Activated naive CD8-positive, alpha-beta T cell treated with anti-CD3 and anti-CD28 coated beads for 36 hours (primary cell): ENCODE results near the gene DDI2. TPM values are rescaled to one million over a fixed set of nuclear protein-coding genes. Genes with fewer than 3 reads are reported as not detected.

ENCODE experiments used
- DNase-seq: peaks from one replicate; pipeline ENCODE4 v3.0.0; 2021
- H3K27ac Mint-ChIP-seq: one replicate; pipeline ENCODE4 v1.8.0; 2022; ENCODE audit warnings: mild to moderate bottlenecking, moderate library complexity, mixed read lengths
- H3K27me3 Mint-ChIP-seq: one replicate; pipeline ENCODE4 v1.8.0; 2022; ENCODE audit warnings: mild to moderate bottlenecking, mixed read lengths
- H3K36me3 Mint-ChIP-seq: one replicate; pipeline ENCODE4 v1.8.0; 2021; ENCODE audit warnings: mild to moderate bottlenecking, mixed read lengths
- H3K4me1 Mint-ChIP-seq: one replicate; pipeline ENCODE4 v1.8.0; 2021; ENCODE audit warnings: mixed read lengths
- H3K4me3 Mint-ChIP-seq: one replicate; pipeline ENCODE4 v1.8.0; 2022; ENCODE audit warnings: mild to moderate bottlenecking, moderate library complexity, mixed read lengths
- H3K9me3 Mint-ChIP-seq: one replicate; pipeline ENCODE4 v1.8.0; 2022; ENCODE audit warnings: mixed read lengths
- total RNA-seq, 2 experiments: library from RNA; stranded (reverse); gene quantifications; one replicate each; pipeline ENCODE4 v1.2.3, GENCODE V29; 2021

DDI2 gene
- total RNA-seq, 2 experiments from 2014 or later, result 45.4 to 45.9 TPM

DNA sequence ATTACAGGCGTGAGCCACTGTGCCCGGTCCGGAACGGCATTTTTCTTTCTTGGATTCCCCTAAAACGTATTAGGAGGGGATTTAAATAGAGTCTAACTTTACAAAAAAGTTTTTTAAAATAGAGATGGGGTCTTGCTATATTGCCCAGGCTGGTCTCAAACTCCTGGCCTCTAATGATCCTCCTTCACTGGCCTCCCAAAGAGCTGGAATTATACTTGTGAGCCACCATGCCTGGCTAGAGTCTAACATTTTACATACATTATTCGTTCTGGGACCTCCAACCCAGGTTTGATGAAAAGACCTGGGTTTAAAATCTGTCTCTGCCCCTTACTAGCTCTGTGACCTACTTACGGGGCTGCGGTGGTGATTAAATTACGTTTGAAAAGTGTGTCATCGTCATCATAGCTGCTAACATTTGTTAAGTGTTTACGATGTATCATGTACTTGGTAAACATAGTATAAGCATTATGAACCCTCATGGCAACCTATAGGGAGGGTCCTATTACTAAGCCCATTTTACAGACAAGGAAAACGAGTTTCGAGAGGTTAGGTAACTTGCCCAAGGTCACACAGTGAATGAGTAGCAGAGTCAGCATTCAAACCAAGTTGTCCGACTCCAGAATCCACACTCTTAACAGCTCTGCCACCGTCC lies 91.4 kb downstream of the DDI2 start:
- H3K4me1 Mint-ChIP-seq, result peaks cover 24% of the 10 kb centered on the region
- H3K27me3 Mint-ChIP-seq, result no peaks in the 10 kb centered on the region
- no peak for DNase-seq
- H3K9me3 Mint-ChIP-seq, result no peaks in the 10 kb centered on the region
- no peak overlapping the region for H3K27ac Mint-ChIP-seq
- H3K36me3 Mint-ChIP-seq, result peaks cover 7% of the 10 kb centered on the region
- no peak overlapping the region for H3K4me3 Mint-ChIP-seq

DNA sequence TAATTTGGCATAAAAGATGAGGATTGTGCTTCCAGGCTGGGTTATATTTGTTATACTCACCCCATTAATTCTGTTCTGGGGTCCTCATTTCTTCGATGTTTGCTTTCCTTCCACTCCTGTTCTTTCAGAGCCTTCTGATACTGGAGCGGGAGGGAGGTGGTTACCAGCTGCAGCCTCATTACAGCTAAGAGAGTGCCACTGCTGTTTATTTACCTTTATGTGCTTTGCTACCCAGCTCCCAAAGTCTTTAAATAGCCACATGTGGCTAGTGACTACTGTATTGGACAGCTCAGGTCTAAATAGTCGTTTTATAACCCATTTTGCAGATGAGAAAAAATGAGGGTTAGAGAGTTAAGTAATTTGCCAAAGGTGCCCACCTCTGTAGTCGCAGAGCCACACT lies 92.0 kb downstream of the DDI2 start:
- Mint-ChIP-seq H3K27ac (no peak overlapping the region), H3K4me3 (no peak overlapping the region), H3K9me3 (no peaks in the 10 kb centered on the region), H3K4me1 (peaks cover 22% of the 10 kb centered on the region), H3K36me3 (peaks cover 7% of the 10 kb centered on the region), H3K27me3 (no peaks in the 10 kb centered on the region)
- DNase-seq, result no peak

DNA sequence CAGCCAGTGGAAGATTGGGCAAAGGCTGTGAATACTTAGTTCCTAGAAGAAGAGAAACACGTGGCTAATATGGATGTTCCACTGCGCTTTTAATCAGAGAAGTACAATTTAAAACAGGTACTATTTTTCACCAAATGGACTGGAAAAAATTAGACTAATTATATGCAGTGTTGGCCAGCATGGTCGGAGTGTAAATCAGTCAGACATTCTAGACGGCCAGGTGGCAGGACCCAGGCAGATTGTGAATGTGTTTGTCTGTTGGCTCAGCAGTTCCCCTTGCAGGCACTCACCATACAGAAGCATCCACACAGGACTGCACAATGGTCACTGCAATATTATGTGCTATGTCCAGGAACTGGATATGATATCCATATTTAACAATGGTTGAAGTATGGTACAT lies 94.9 kb downstream of the DDI2 start:
- peak; percentile 16 for DNase-seq
- H3K9me3 Mint-ChIP-seq, result no peaks in the 10 kb centered on the region
- no peaks in the 10 kb centered on the region for H3K36me3 Mint-ChIP-seq
- H3K4me1 Mint-ChIP-seq, result peaks cover 18% of the 10 kb centered on the region
- no peaks in the 10 kb centered on the region for H3K27me3 Mint-ChIP-seq
- peak overlapping the region; percentile 42 for H3K27ac Mint-ChIP-seq
- H3K4me3 Mint-ChIP-seq, result no peak overlapping the region

DNA sequence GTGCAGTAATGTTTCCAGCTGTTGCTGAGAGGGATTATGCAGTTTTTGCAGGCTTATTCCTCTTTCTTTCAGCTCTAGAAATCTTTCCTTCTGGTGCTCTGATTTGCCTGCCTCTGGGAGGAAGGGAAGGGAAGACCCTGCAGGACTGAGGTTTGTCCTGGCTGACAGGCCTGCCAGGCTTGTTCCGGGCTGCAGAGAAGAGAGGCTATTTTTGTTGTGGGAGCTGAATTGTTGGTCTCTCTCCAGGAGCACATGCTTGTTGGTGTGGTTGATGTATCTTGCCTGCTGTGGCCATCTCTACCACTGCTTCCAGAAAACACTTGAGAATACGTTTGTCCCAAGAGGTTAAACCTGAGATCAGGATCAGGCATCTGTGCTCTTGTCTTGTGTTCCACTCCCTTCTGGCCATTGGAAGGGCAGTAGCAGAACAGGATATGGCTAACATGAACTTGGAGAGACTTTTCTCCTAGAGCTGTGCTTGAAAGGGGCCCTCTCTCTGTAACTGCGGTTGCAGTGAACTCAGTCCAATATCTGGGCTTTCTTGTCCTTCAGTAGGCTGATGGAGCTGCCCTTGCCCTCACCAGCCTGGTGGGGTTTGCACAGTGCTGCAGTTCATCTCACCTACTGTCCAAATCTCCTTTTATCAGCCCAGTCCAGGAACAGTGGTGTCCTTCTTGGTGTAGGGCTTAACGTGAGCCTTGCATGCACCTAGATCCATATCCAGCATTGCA lies 97.3 kb downstream of the DDI2 start:
- H3K27me3 Mint-ChIP-seq, result no peaks in the 10 kb centered on the region
- no peak overlapping the region for H3K4me3 Mint-ChIP-seq
- peak overlapping the region; percentile 34 for H3K27ac Mint-ChIP-seq
- H3K36me3 Mint-ChIP-seq, result peaks cover 3% of the 10 kb centered on the region
- H3K9me3 Mint-ChIP-seq, result no peaks in the 10 kb centered on the region
- H3K4me1 Mint-ChIP-seq, result peaks cover 16% of the 10 kb centered on the region
- no peak for DNase-seq

DNA sequence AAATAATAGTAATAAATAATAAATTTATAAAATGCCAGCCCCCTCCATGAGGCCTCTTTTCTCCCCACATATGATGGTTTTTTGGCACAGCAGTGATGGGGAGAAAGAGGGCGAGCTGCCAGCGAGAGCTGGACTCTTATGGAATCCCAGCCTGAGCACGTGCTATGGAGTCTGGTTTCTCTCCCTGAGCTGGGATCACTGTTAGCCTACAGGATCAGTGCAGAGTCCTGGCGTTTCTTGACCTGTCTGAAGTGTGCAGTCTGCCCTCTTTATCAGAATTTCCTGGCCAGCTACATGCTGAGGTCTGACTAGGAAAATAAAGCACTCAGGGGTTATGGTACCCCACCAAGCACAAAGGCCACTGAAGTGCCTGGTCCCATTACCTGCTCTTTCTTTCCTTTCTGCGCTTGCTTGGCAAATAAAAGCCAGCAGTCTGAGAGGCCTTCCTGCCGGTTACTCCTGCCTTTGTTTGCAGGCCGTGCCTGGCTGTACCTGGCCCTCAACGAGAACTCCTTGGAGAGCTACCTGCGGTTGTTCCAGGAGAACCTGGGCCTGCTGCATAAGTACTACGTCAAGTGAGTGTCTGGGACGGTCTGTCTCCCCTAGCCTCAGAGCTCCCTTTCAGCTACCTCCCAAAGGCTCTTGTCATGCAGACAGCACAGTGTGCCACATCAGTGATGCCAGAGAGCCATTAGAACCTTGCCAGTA lies 100.3 kb downstream of the DDI2 start:
- Mint-ChIP-seq H3K4me1 (peaks cover 5% of the 10 kb centered on the region), H3K4me3 (no peak overlapping the region), H3K36me3 (peaks cover 3% of the 10 kb centered on the region), H3K27me3 (no peaks in the 10 kb centered on the region), H3K9me3 (no peaks in the 10 kb centered on the region), H3K27ac (no peak overlapping the region)
- DNase-seq, result no peak

DNA sequence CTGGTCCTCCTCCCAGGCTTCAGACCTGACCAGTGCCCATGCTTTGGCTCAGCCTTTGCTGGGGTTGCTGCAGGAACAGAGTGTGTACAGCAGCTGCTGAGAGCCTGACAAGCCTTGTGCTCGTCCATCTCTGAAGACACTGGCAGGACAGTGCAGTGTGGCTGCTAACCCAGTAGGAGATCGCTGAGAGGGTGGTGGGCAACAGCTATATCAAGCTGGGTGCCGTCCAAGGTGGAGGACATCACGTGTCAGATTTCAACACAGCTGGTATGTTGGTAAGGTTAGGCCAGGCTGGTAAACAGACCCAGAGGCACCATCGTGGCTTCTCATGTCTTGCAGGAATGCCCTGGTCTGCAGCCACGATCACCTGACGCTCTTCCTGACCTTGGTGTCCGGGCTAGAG lies 100.9 kb downstream of the DDI2 start:
- H3K4me1 Mint-ChIP-seq, result peaks cover 5% of the 10 kb centered on the region

More for the DNA sequence above, 100.9 kb downstream of the DDI2 start:
- DNase-seq, result no peak
- Mint-ChIP-seq H3K27me3 (no peaks in the 10 kb centered on the region), H3K36me3 (peaks cover 5% of the 10 kb centered on the region), H3K4me3 (no peak overlapping the region), H3K27ac (no peak overlapping the region), H3K9me3 (no peaks in the 10 kb centered on the region)

Other genes with a start within 250 kb of the DDI2 start
- 10 to 100 TPM; 45.6 to 46.2 TPM for gene EFHD2, start 207.6 kb upstream of the DDI2 start, total RNA-seq
- gene CTRC, start 179.0 kb upstream of the DDI2 start, total RNA-seq, result under 1 TPM in 1 of 2 experiments, not detected in 1; 0.30 TPM
- gene CELA2A, start 160.7 kb upstream of the DDI2 start, total RNA-seq, result not detected
- gene CELA2B, start 141.4 kb upstream of the DDI2 start, total RNA-seq, result not detected
- gene CASP9, start 93.2 kb upstream of the DDI2 start, total RNA-seq, result 1 to 10 TPM; 6.5 to 9.1 TPM
- 10 to 100 TPM; 12.2 to 12.8 TPM for gene DNAJC16, start 90.6 kb upstream of the DDI2 start, total RNA-seq
- 10 to 100 TPM; 25.4 to 26.2 TPM for gene AGMAT, start 32.4 kb upstream of the DDI2 start, total RNA-seq
- gene PLEKHM2, start 66.9 kb downstream of the DDI2 start, total RNA-seq, result 10 to 100 TPM; 45.4 to 50.6 TPM
- under 1 TPM; 0.76 to 0.94 TPM for gene SLC25A34, start 118.8 kb downstream of the DDI2 start, total RNA-seq
- gene TMEM82, start 125.0 kb downstream of the DDI2 start, total RNA-seq, result not detected
- not detected for gene FBLIM1, start 141.3 kb downstream of the DDI2 start, total RNA-seq
- gene UQCRHL, start 190.2 kb downstream of the DDI2 start, total RNA-seq, result 1 to 10 TPM; 1.9 to 2.0 TPM
- 10 to 100 TPM; 49.3 to 51.9 TPM for gene SPEN, start 230.2 kb downstream of the DDI2 start, total RNA-seq